Airway epithelial cell (primary cell): ENCODE data around the gene STRN3. TPM values are rescaled to one million over a fixed set of nuclear protein-coding genes. Genes with fewer than 3 reads are reported as not detected.

Source experiments
- total RNA-seq: library from RNA; depleted of rRNA; stranded (reverse); fragments of >200 nt; gene quantifications from 2 replicates; pipeline ENCODE4 v1.2.3, GENCODE V29; 2015

The STRN3 gene
- total RNA-seq = 22.9 and 34.3 TPM in 2 replicates

GRCh38 chr14:31026077-31026449 is at the start of gene STRN3:
STRN3 (minus strand) TSS chr14:31026379; CDS start chr14:31026185, 194 bp downstream.

GRCh38 chr14:31025367-31026076 is 657 bp downstream of the STRN3 start, which contains the start of gene AP4S1:
AP4S1 (plus strand) TSS chr14:31025649; CDS start chr14:31066197, 40,548 bp downstream.

DNA sequence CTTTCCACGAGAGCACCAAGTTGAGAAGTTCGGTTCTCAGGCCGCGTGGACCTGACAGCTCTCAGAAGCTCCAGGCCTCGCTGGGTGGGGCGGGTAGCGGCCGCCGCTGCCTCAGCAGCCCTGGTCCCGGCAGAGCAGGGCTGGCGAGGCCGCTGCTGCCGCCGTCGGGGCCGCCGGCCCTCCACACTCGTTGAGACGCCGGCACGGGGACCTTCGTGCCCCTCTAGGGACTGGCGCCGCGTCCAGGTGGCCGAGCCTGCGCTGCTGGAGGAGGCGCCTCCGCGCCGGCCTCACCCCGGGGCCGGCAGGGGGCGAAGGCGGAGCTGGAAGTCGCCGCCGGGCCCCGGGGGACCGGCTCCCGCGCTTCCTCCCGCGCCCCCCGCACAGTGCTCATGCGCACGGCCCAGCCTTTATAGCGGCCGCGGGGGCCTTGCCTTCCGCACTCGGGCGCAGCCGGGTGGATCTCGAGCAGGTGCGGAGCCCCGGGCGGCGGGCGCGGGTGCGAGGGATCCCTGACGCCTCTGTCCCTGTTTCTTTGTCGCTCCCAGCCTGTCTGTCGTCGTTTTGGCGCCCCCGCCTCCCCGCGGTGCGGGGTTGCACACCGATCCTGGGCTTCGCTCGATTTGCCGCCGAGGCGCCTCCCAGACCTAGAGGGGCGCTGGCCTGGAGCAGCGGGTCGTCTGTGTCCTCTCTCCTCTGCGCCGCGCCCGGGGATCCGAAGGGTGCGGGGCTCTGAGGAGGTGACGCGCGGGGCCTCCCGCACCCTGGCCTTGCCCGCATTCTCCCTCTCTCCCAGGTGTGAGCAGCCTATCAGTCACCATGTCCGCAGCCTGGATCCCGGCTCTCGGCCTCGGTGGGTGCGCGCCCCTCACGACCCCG is 151.8 kb downstream of the STRN3 start, which contains the start of gene COCH:
Gene COCH (plus strand): TSS at position 440 of the 879 bp plus-strand sequence. CDS start 380 bp downstream, at position 820.

Other genes with a start within 250 kb of the STRN3 start
- 0.42 and 1.0 TPM in 2 replicates for gene COCH, start 151.8 kb downstream of the STRN3 start, total RNA-seq
- 9.0 and 12.1 TPM in 2 replicates for gene AP4S1, start 730 bp downstream of the STRN3 start, total RNA-seq
- 91.3 and 107 TPM in 2 replicates for gene HECTD1, start 181.4 kb upstream of the STRN3 start, total RNA-seq